Activated T-helper 1 cell treated with Interleukin-2 at 50 U/mL for 16 hours (primary cell): ENCODE data around the gene KLF2.
A peak's percentile ranks its signal among the peaks of the same experiment; 100 is the strongest.
"Not testable (repeated sequence)": the region's sequence is repeated elsewhere in the genome, so short reads cannot be mapped to it uniquely, and the experiment has no call there.

Source experiments
- DNase-seq: peaks from one replicate; pipeline ENCODE4 v3.0.0-alpha.2; 2020; ENCODE audit warnings: low read depth

The KLF2 gene

DNA sequence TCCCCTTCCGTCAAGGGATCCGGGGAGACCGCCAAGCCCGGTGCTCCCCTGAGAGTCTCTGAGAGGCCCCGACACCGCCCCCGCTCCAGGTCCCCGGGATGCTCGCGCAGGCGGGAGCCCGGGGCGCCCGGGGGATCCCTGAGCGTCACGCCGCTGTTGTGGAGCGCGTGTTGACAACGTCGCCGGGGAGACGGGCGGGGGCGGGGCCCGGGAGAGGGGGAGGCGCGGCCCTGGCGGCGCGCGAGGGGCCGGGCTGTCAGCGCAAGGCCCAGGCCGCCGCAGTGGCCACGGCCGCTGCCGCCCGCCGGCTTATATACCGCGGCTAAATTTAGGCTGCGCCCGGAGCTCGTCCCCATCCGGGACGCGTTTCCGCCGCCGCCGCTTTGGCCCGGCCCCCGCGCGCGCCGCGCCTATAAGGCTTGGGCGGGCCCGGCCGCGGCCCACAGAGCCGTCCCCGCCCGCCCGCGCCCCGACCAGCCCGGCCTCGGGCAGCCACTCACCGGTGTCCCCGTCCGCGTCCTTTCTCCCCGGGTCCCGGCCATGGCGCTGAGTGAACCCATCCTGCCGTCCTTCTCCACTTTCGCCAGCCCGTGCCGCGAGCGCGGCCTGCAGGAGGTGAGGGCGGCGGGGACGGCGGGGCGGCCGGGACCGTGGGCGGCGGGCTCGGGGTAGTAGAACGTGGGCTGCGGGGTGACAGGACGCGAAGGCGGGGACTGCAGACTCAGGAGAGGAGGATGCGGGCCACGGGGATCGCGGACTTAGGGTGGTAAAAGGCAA is at the start of gene KLF2:
KLF2 (plus strand) TSS at position 443 of the 777 bp plus-strand sequence; CDS start at position 541, 98 bp downstream.
- DNase-seq: peak; percentile 94

DNA sequence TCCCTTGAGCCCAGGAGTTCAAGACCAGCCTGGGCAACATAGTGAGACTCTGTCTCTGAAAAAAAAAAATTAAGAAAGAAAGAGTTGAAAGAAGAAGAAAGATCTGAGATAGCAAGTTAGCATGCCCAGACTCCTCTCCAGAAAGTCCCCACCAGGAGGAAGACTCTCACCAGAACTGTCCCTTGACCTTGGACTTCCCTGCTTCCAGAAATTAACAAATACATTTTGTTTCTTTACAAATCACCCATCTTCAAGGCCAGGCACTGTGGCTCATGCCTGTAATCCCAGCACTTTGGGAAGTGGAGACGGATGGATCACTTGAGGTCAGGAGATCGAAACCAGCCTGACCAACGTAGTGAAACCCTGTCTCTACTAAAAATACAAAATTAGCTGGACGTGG is 44.3 kb upstream of the KLF2 start:
- no peak for DNase-seq

DNA sequence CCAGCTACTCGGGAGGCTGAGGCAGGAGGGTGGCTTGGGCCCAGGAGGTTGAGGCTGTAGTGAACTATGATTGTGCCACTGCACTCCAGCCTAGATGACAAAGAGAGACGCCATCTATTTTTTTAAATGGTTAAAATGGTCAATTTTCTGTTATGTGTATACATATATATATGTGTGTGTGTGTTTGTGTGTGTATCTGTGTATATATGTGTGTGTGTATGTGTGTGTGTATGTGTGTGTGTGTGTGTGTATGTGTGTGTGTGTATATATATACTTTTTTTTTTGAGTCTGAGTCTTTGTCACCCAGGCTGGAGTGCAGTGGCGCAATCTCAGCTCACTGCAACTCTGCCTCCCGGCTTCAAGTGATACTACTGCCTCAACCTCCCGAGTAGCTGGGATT is 42.9 kb upstream of the KLF2 start:
- no peak for DNase-seq

DNA sequence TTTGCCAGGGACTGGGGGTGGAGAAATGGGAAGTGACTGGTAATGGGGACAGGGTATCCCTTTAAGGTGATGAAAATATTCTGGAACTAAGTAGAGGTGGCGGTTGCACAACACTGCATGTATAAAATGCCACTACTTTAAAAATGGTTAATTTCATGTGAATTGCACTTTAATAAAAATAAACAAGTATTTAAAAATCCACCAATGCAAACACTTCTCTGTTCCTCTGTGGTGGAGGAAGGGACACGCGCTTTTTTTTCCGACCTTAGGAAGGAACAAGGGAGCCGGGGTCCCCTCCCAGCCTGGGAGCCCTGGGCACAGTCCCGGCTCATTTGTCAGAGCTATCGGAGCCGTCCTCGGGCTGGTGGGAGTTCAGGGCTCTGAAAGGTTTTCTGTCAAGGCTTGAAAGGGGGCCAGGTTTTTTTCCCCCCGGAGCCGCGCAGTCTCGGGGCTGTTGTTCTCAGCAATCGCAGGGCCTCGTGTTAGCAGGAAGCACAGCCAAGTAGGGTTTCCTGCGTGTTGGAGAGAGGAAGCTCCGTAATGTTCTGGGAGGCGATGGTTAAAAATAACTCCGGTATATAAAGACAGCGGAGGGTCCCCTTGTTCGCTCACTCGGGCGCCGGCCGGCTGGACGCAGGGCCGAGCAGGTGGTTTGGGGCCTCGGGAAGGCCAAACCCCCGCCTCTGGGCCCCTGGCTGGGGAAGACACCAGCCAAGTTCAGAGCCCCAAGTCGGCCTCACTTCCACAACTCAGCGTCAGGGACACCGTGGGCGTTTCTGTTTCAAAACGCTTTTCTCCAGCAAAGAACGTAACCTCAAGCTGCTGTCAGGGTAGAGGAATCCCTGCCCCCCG is 41.2 kb upstream of the KLF2 start:
- DNase-seq: no peak

DNA sequence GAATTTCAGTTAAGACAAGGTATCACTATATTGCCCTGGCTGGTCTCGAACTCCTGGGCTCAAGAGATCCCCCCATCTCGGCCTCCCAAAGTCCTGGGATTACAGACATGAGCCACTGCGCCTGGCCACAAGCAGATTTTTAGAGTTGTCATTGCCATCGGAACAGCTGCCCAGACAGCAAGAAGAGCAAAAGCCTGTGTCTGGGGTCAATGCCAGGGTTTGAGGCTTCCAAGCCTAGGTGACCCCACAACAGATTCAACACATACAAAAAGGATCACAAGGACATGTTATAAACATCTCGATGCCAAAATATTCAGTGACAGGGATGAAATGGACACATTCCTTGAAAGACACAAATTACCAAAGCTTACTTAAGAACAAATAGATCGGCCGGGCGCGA is 40.1 kb upstream of the KLF2 start:
- no peak for DNase-seq

DNA sequence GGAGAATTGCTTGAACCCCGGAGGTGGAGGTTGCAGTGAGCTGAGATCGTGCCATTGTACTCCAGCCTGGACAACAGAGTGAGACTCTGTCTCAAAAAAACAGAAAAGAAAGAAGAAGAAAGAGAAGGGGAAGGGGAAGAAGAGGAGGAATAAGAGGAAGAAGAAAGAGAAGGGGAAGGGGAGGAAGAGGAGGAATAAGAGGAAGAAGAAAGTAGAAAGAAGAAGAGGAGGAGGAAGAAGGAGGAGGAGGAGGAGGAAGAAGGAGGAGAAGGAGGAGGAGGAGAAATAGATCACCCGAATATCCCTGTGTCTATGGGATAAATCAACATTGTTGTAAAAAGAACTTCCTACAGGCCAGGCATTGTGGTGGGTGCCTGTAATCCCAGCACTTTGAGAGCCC is 39.5 kb upstream of the KLF2 start:
- DNase-seq: not testable (repeated sequence)

DNA sequence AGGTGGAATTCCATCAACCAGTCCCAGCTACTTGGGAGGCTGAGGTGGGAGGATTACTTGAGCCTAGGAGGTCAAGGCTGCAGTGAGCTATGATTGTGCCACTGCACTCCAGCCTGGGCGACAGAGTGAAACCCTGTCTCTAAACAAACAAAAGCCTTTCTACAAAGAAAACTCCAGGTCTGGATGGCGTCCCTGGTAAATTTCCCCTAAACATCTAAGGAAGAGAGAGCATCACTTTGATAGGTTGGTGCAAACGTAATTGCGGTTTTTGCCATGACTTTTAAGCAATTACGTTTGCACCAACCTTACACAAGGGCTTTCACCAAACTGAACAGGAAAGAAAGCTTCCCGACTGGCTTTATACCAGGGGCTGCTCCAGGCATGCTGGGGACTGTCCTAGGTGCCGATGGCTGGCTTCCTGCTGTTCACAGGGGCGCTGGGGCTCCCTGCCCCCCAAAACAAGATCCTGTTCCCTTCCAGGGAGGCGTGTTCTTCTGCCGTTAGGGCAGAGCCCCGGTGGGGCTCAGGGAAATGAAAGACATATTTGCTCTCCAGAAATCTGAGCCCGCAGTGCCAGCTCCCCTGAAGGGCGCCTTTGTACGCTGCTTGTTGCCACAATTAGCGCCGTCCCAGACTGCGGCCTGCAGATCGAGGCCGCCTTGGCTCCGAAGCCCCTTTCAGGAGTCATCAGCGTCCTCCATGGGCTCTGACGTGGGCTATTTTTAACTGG is 38.7 kb upstream of the KLF2 start:
- no peak for DNase-seq

DNA sequence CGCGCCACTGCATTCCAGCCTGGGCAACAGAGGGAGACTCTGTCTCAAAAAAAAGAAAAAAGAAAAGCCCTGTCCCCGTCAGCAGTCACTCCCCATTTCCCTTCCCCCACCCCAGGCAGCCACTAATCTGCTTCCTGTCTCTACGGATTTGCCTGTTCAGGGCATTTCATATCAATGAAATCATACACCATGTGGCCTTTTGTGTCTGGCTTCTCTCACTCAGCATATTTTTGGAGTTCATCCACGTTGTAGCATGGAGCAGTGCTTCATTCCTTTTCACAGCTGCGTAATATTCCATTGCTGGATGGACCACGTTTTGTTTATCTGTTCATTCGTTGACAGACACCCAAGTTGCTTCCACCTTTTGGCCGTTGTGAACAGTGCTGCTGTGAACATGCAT is 36.1 kb upstream of the KLF2 start:
- no peak for DNase-seq

DNA sequence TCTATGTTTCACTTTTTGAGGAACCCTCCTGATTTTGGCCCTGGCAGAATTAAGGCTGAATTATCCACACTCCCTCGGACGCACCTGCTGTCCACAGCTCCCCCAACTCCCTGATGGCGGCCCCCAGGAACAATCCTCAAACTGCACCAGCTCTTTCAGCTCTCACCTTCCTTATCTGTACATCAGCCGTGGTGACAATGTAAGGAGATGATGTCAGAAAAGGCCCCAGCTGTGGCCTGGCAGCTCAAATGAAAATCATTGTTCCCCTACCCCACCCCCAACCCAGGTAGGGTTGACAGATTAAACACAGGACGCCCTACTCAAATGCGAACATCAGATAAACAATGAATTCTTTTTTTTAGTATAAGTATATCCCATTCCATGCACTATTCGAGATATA is 35.0 kb upstream of the KLF2 start:
- no peak for DNase-seq

DNA sequence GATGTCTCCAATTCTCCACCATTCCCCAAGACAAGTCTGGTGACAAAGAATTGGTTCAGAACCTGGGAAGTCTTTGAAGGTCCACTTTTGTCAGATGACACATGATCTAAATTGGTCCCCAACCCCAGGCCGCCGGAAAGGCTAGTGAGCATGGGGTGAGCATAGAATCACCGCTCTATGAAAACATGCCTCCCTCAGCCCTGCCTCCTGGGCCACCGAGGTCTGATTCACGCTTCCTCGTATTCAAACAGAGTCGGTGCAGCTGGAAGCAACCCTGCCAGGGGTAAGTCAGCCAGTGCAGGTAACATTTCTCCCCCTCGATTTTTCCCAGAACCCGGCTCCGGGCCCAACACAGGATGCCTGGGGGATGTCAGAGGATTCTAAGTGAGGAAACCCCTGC is 33.9 kb upstream of the KLF2 start:
- DNase-seq: no peak

DNA sequence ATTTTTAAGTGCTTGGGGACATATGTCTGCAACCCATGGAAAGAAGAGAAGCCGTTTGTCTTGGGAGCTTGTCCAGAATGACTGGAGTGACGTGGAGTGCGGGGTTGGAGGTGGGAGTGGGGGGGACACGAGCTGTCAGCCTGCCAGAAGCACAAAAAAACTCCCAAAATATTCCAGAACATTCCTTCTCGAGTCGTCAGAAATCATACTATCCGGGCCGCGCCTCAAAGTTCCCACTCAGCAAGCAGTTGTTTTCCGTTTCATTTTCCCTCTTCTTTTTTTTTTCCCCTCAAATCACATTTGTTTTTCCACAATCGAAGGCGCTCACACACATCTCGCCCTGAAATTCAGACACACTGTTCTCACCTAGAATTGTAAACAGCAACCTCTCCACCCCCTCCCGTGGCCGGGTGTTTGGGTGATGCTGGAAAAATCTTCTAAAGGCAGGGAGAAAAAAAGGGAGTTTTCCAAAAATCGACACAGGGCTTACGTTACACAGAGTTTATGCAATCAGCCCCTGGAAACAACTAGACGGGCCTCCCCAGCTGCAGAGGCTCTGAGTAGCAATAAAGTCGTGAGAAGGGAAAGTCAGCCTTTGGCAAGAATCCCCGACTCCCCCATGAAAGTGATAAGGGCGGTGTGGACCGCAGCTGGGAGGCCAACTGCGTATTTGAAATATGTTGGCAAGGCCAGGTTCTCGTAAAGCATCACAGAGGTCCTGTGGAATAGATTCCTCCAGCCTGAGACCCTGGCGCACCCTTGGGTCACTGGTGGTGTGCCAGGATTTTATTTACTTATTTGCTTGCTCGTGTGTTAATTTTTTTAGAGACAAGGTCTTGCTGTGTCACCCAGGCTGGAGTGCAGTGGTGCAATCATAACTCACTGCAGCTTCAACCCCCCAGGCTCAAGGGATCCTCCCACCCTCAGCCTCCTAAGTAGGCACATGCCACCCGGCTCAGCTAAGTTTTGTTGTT is 31.2 kb upstream of the KLF2 start:
- no peak for DNase-seq

DNA sequence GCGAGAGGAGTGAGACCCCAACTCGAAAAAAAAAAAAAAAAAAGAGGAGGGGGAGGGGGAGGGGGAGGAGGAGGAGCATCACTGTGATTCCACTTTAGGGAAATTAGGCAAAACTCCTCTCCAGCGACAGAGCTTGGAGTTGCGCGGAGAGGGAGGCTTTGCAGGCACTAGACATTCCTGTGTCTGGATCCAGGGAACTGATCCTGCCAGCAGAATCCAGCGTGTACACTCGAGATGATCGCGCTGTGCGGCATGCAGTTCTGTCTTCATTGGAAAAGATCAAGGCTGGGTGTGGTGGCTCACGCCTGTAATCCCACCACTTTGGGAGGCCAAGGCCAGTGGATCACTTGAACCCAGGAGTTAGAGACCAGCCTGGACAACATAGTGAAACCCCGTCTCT is 29.6 kb upstream of the KLF2 start:
- DNase-seq: no peak

DNA sequence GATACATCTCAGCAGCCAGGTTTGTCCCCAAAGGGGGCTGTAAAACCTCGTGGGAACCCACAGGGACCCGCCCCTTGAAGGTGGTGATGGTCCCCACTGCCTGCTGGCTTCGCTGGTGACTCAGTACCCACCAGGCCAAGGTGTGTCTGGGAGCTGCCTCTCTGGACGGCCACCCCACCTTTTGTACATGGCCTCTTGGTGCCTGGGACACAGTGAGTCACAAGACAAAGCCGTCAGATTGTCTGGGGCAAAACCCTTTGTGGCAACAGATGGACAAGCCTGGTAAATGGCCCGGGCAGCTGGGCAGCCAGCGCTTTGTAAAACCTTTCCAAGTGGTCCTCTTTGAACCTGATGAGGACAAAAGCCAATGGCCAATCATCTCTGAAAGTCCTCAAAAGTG is 27.9 kb upstream of the KLF2 start:
- DNase-seq: no peak

DNA sequence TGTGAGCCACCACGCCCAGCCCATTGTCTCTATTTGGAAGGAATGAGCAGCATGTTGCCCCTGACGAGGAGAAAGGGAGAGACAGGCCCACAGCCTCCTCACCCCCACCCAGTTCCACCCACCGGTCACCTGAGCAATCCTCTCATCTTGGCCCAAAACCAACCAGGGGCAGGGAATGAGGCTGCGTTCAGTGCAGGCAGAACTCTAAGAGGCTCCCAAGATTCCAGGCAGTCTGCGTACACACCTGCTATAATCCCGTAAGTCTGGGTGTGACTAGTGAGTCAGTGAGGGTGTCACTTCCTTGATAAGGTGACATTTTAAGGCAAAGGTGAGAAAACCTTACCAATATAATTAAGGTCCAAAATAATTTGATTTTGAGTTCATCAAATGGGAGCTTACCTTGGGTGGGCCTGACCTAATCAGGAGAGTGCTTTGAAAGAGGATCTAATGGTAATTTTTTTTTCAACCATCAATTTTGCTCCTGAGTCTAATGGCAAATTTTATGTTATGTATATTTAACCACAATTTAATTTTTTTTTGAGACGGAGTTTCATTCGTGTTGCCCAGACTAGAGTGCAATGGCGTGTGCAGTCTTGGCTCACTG is 26.9 kb upstream of the KLF2 start:
- no peak for DNase-seq

DNA sequence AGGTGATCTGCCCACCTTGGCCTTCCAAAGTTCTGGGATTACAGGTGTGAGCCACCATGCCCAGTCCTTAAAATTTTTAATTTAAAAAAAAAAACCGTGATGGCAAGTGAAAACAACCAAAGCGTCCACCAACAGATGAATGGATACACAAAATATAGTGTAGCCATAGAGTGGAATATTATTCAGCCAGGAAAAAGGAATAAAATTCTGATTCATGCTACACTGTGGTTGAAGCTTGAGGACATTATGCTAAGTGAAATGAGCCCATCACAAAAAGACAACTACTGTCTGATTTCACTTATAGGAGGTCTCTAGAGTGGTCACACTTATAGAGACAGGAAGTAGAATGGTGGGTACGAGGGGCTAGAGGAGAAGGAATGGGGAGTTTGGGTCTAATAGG is 26.3 kb upstream of the KLF2 start:
- no peak for DNase-seq

DNA sequence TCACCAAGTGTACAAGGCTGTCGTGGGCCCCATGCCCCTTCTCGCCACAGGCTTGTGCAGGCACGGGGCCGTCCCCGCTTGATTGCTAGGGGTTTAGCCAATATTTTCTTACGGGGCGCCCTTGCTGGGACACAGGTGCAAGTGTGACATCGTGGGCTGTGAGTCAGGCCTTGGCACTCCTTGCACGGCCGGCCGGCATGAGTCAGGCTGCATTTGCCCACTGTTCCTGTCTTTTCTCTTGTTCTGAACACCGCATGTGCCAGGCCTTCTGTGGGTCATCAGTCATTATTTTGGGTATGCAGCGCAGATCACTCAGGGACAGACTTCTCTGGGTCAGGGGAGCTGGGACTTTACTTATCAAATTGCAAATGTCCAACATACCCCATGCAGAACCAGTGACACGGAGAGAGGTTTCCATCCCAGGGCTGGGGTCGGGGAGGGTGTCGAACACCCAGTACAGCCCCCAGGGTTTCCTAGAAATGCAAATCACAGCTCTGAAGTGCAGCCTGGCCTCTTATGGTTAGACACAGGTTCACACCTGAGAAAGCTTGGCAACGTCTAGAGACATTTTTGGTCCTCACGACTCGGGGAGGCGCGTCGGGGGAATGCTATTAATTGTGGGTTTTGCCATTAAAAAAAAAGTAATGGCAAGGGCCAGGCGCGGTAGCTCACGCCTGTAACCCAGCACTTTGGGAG is 22.5 kb upstream of the KLF2 start:
- DNase-seq: no peak

DNA sequence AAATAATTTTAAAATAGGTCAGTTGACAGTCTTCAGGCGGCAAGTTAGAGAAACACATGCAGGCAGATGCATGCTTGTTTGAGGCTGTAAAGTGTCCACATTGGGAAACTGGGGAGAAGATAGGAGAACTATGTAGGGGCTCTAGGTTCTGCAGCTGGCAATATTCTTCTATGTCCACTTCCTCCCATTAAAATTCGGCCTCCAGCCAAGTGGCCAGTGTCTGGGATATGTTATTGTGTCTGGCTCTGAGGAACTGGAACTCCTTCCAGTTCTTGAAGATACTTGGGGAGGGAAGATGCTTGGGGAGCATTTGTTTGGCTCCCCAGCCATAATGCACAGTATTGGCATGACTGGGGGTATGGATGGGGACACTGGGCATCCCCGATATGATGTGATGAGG is 20.9 kb upstream of the KLF2 start:
- no peak for DNase-seq

DNA sequence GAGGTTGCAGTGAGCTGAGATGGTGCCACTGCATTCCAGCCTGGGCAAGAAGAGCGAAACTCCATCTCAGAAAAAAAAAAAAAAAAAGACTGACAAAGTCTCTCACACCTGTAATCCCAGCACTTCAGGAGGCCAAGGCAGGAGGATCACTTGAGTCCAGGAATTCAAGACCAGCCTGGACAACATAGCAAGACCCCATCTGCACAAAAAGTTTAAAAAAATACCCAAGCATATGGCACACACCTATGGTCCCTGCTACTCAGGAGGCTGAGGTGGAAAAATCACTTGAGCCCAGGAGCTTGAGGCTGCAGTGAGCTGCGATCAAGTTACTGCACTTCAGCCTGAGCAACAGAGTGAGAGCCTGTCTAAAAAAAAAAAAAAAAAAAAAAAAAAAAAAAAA is 20.1 kb upstream of the KLF2 start:
- not testable (repeated sequence) for DNase-seq

DNA sequence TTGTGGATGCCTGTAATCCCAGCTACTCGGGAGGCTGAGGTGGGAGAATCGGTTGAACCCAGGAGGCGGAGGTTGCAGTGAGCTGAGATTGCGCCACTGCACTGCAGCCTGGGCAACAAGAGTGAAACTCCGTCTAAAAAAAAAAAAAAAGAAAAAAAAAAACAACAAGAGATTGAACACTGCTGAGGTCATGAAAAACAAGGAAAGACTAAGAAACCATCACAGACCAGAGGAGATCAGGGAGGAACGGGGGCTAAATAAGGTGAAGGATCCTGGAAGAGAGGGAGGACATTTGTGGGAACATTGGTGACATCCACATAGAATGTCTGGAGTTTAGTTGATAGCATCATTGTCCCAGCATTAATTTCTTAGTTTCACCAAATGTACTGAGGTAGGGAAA is 19.6 kb upstream of the KLF2 start:
- DNase-seq: not testable (repeated sequence)

DNA sequence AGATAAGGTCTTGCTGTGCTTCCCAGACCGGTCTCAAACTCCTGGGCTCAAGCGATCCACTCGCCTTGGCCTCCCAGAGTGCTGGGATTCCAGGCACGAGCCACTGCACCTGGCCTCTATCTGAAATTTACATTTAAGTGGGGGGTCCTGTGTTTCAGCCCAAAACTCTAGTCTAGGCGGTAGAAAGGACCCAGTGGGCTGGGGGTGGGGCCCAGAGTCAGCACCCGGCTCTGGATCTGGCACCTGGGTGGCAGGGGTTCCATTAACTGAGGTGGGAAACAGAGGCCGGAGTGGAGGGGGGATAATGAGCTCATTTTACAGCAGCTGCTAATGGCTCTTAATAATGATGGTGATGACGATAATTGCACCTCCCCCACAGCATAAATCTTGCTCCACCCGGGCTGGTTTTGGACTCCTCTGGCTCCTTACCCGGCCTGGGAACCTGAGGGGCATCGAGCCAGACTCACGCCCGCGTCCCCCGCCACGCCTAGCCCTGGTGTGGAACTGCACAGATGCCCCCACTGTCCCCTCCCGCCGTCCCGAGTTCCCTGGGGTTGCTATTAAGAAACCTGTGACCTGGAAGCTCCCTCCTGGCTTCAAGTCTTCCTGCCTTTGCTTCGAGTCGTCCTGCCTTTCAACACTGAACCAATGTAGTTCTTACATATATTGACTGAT is 17.8 kb upstream of the KLF2 start:
- no peak for DNase-seq
